Right atrium auricular region (tissue), 2 donors: ENCODE measurements around the gene SERBP1. TPM values are rescaled to one million over a fixed set of nuclear protein-coding genes. Genes with fewer than 3 reads are reported as not detected.

Source experiments
- DNase-seq: peaks from one replicate; pipeline ENCODE4 v3.0.0-alpha.2; 2019; ENCODE audit warnings: low spot score
- H3K27ac ChIP-seq, 2 donors: fragments of 200-600 bp; sonication (generic); 1 replicate in 1 of 2; 2 replicates in 1 of 2; pipeline ENCODE4 v1.5.1; 2016 to 2019
- H3K27me3 ChIP-seq, 2 donors: fragments of 200-600 bp; sonication (generic); one replicate each; pipeline versions ENCODE4 v1.5.1 to v1.6.0; 2017 to 2019
- H3K36me3 ChIP-seq: fragments of 200-600 bp; sonication (generic); one replicate; pipeline ENCODE4 v1.5.1; 2016
- H3K4me1 ChIP-seq, 2 donors: fragments of 200-600 bp; sonication (generic); one replicate each; pipeline versions ENCODE4 v1.5.1 to v1.6.0; 2017 to 2019
- H3K4me3 ChIP-seq, 2 donors: fragments of 200-600 bp; sonication (generic); 1 replicate in 1 of 2; 2 replicates in 1 of 2; pipeline ENCODE4 v1.5.1; 2017 to 2019; ENCODE audit warnings: mild to moderate bottlenecking in 1 of 2, moderate library complexity in 1 of 2
- H3K9me3 ChIP-seq, 2 donors: fragments of 200-600 bp; sonication (generic); one replicate each; pipeline ENCODE4 v1.5.1; 2019
- CTCF ChIP-seq, 2 donors: fragments of 200-600 bp; sonication (generic); IDR thresholded peaks; one replicate each; pipeline ENCODE4 v1.5.1; 2019; ENCODE audit warnings: antibody characterized with exemption in 2 of 2
- total RNA-seq, 2 donors: library from RNA; depleted of rRNA; stranded (reverse); fragments of >200 nt; gene quantifications; one replicate each; pipeline ENCODE4 v1.1.0, GENCODE V29; 2016

The SERBP1 gene
- total RNA-seq, 2 donors from 2014 or later: 130 to 144 TPM

DNA sequence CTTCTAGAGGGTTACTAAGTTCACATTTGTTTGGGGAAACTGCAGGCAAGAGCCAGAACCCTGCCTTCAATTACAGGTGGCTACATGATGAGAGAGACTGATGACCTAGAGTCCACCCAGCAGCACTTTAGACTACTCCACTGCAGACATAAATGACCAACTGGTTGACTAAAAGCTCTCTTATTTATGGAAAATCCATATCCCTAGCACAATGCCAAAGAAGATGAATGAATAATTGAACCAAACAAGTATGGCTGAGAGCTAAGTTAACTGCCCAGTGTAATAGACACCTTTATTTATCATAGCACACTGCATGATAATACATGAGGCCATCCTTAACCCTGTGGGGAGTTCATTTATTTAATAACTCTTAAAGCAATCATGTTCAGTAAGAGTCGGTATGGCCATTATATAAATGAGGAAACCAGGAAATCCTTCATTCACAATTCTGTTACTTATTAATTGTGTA lies 62.1 kb downstream of the SERBP1 start:
- no peaks in the 10 kb centered on the region for H3K9me3 ChIP-seq
- no peak overlapping the region for H3K27ac ChIP-seq
- no peaks in the 10 kb centered on the region for H3K27me3 ChIP-seq
- DNase-seq: no peak
- TF ChIP-seq CTCF (IDR thresholded peaks at IDR 0.05): no peak
- H3K4me1 ChIP-seq: no peaks in the 10 kb centered on the region
- H3K36me3 ChIP-seq: no peaks in the 10 kb centered on the region
- H3K4me3 ChIP-seq: no peak overlapping the region

- H3K27me3 ChIP-seq: no peaks in the 10 kb centered on the region
- no peaks in the 10 kb centered on the region for H3K4me1 ChIP-seq
- H3K27ac ChIP-seq: no peak overlapping the region
- H3K9me3 ChIP-seq: no peaks in the 10 kb centered on the region
- no peak for DNase-seq
- no peak for TF ChIP-seq CTCF (IDR thresholded peaks at IDR 0.05)
- no peak overlapping the region for H3K4me3 ChIP-seq
- H3K36me3 ChIP-seq: no peaks in the 10 kb centered on the region
These were observed 62.7 kb downstream of the SERBP1 start for GRCh38 chr1:67367370-67368045.

DNA sequence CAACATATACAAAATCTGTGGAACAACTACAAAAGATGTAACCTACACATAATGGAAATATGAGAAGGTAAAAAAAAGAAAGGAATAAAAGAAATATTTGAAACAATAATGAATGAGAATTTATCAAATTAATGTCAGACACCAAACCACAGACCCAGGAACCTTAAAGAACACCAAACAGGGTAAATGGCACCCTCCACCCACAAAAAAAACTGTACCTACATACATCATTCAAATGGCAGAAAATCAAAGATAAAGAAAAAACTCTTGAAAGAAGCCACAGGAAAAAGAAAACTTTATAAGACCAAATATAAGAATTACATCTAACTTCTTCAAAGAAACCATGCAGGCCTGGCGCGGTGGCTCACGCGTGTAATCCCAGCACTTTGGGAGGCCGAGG lies 68.6 kb downstream of the SERBP1 start:
- Histone ChIP-seq H3K4me3 (no peak overlapping the region), H3K27me3 (no peaks in the 10 kb centered on the region), H3K9me3 (no peaks in the 10 kb centered on the region), H3K36me3 (no peaks in the 10 kb centered on the region), H3K4me1 (no peaks in the 10 kb centered on the region), H3K27ac (no peak overlapping the region)
- TF ChIP-seq CTCF (IDR thresholded peaks at IDR 0.05): no peak
- no peak for DNase-seq

DNA sequence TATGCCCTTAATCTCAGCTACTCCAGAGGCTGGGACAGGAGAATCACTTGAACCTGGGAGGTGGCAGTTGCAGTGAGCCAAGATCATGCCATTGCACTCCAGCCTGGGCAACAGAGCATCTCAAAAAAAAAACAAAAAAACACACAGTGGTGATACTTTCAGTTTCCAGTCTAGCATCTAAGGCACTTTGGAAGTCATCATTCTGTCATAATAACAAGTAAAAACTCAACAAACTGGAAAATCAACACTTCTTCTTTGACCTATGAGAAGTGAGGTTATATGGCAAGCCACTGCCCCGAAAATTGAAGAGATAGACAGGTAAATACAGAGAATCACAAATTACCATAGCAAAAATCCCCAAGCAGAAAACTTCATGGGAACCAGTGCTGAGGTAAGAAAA lies 70.6 kb downstream of the SERBP1 start:
- Histone ChIP-seq H3K4me1 (no peaks in the 10 kb centered on the region), H3K4me3 (no peak overlapping the region), H3K36me3 (no peaks in the 10 kb centered on the region), H3K27me3 (no peaks in the 10 kb centered on the region), H3K9me3 (no peaks in the 10 kb centered on the region), H3K27ac (no peak overlapping the region)
- DNase-seq: no peak
- TF ChIP-seq CTCF (IDR thresholded peaks at IDR 0.05): no peak

Other genes with a start within 250 kb of the SERBP1 start
- gene IL12RB2, start 122.5 kb downstream of the SERBP1 start, total RNA-seq: under 1 TPM; 0.43 to 0.44 TPM